GM23338 (cell line): Measurements from ENCODE around the gene TP73. TPM values are rescaled to one million over a fixed set of nuclear protein-coding genes. Genes with fewer than 3 reads are reported as not detected.

Source experiments
- ATAC-seq: fragments of 200-7000 bp; cut with Tn5 transposase; 3 replicates; pipeline ENCODE4 v1.9.1; 2020
- DNase-seq: peaks from one replicate; pipeline ENCODE4 v3.0.0-alpha.2; 2015; ENCODE audit warnings: low spot score
- H2AFZ ChIP-seq: fragments of 200-600 bp; sonication (generic); 2 replicates; pipeline ENCODE4 v1.8.0; 2016; ENCODE audit warnings: antibody characterized with exemption, mild to moderate bottlenecking, moderate library complexity
- H3F3A ChIP-seq: fragments of 200-600 bp; sonication (generic); replicated peaks from 2 replicates; pipeline ENCODE4 v1.8.0; 2017; ENCODE audit warnings: antibody characterized with exemption, mixed run types, low read depth
- H3K27ac ChIP-seq: fragments of 200-600 bp; sonication (generic); 2 replicates; pipeline ENCODE4 v1.6.1; 2016; ENCODE audit warnings: low read depth
- H3K27me3 ChIP-seq: fragments of 200-600 bp; sonication (generic); 2 replicates; pipeline ENCODE4 v1.8.0; 2016; ENCODE audit warnings: mild to moderate bottlenecking, mixed run types, moderate library complexity; ENCODE audit not compliant: insufficient read depth
- H3K36me3 ChIP-seq: fragments of 200-600 bp; sonication (generic); 2 replicates; pipeline ENCODE4 v1.8.0; 2016; ENCODE audit warnings: mild to moderate bottlenecking; ENCODE audit not compliant: insufficient read depth
- H3K4me1 ChIP-seq: fragments of 200-600 bp; sonication (generic); 2 replicates; pipeline ENCODE4 v1.8.0; 2016; ENCODE audit warnings: mild to moderate bottlenecking, moderate library complexity; ENCODE audit not compliant: insufficient read depth
- H3K4me2 ChIP-seq: fragments of 200-600 bp; sonication (generic); 2 replicates; pipeline ENCODE4 v1.7.1; 2017; ENCODE audit warnings: mixed run types
- H3K4me3 ChIP-seq: fragments of 200-600 bp; sonication (generic); 2 replicates; pipeline ENCODE4 v1.6.1; 2016; ENCODE audit warnings: mixed run types
- H3K79me2 ChIP-seq: fragments of 200-600 bp; sonication (generic); replicated peaks from 2 replicates; pipeline ENCODE4 v1.8.0; 2017; ENCODE audit warnings: mild to moderate bottlenecking; ENCODE audit not compliant: insufficient read depth
- H3K9me2 ChIP-seq: fragments of 200-600 bp; sonication (generic); 2 replicates; pipeline ENCODE4 v1.8.0; 2017; ENCODE audit not compliant: insufficient read depth
- H4K20me1 ChIP-seq: fragments of 200-600 bp; sonication (generic); replicated peaks from 2 replicates; pipeline ENCODE4 v1.8.0; 2017; ENCODE audit warnings: mild to moderate bottlenecking; ENCODE audit not compliant: insufficient read depth
- H3K27ac Mint-ChIP-seq: 2 replicates; pipeline ENCODE4 v1.8.0; 2020; ENCODE audit warnings: inconsistent platforms, mild to moderate bottlenecking, moderate library complexity, mixed read lengths
- H3K27me3 Mint-ChIP-seq: 3 replicates; pipeline ENCODE4 v1.8.0; 2022; ENCODE audit warnings: low read depth, mild to moderate bottlenecking, moderate library complexity, mixed read lengths, inconsistent platforms; ENCODE audit not compliant: insufficient read depth, poor library complexity
- H3K36me3 Mint-ChIP-seq: 3 replicates; pipeline ENCODE4 v1.8.0; 2021; ENCODE audit warnings: low read depth, mild to moderate bottlenecking, inconsistent platforms, moderate library complexity, mixed read lengths
- H3K4me1 Mint-ChIP-seq: 3 replicates; pipeline ENCODE4 v1.8.0; 2020; ENCODE audit warnings: mild to moderate bottlenecking, inconsistent platforms, mixed read lengths
- H3K4me3 Mint-ChIP-seq: 3 replicates; pipeline ENCODE4 v1.8.0; 2021; ENCODE audit warnings: moderate library complexity, mild to moderate bottlenecking, inconsistent platforms, mixed read lengths
- H3K9me3 Mint-ChIP-seq: 3 replicates; pipeline ENCODE4 v1.8.0; 2020; ENCODE audit warnings: moderate library complexity, mild to moderate bottlenecking, inconsistent platforms, mixed read lengths
- CREB1 ChIP-seq: fragments of 250-450 bp; sonication (Bioruptor Pico); IDR thresholded peaks from 2 replicates; pipeline ENCODE4 v1.5.0; 2020; ENCODE audit warnings: low read depth, mild to moderate bottlenecking, moderate library complexity
- CTCF ChIP-seq, 2 experiments: fragments of 200-600 bp in 1 of 2; sonication (generic) in 1 of 2; conservative IDR thresholded peaks; 2 replicates each; pipeline versions ENCODE4 v1.5.1 to v1.6.1; 2016 to 2017; ENCODE audit warnings: antibody characterized with exemption in 2 of 2, low read depth in 2 of 2, mild to moderate bottlenecking in 2 of 2, moderate library complexity in 1 of 2
- EZH2 ChIP-seq: fragments of 200-600 bp; sonication (generic); IDR thresholded peaks from one replicate; pipeline ENCODE4 v1.8.0; 2017; ENCODE audit warnings: antibody characterized with exemption, mild to moderate bottlenecking, low read depth; ENCODE audit not compliant: unreplicated experiment
- JUNB ChIP-seq: IDR thresholded peaks from one replicate; pipeline ENCODE4 v1.6.1; 2016; ENCODE audit warnings: antibody characterized with exemption; ENCODE audit not compliant: unreplicated experiment
- POLR2AphosphoS5 ChIP-seq: IDR thresholded peaks from 2 replicates; pipeline ENCODE4 v1.6.1; 2016; ENCODE audit warnings: antibody characterized with exemption, low read depth
- REST ChIP-seq: IDR thresholded peaks from one replicate; pipeline ENCODE4 v1.6.1; 2018; ENCODE audit warnings: antibody characterized with exemption; ENCODE audit not compliant: unreplicated experiment
- STAT1 ChIP-seq: IDR thresholded peaks from one replicate; pipeline ENCODE4 v1.6.1; 2016; ENCODE audit warnings: antibody characterized with exemption; ENCODE audit not compliant: unreplicated experiment
- ZNF462 ChIP-seq: fragments of 250-450 bp; sonication (Bioruptor Pico); IDR thresholded peaks from 2 replicates; pipeline ENCODE4 v1.5.0; 2020; ENCODE audit warnings: mild to moderate bottlenecking, moderate library complexity
- polyA plus RNA-seq: library from polyadenylated mRNA; unstranded; fragments of >200 nt; fragmentation: Nextera tagmentation; extraction: Ambion mirVana; gene quantifications from 2 replicates; pipeline ENCODE4 v1.2.1, GENCODE V29; 2016
- total RNA-seq: library from RNA; depleted of rRNA; stranded (reverse); fragments of >200 nt; shearing (Covaris generic); gene quantifications from 2 replicates; pipeline ENCODE4 v1.2.3, GENCODE V29; 2014

The TP73 gene
- total and polyA plus RNA-seq, 2 experiments from 2014 or later: 1.4 to 3.4 TPM

GRCh38 chr1:3627515-3628253 lies 24.6 kb upstream of the TP73 start (continued):
- TF ChIP-seq ZNF462 (CRISPR knock-in tag): no peak
- TF ChIP-seq POLR2AphosphoS5: no peak
- TF ChIP-seq EZH2: no peak
- TF ChIP-seq CREB1: no peak
- TF ChIP-seq STAT1: no peak
- no peak for TF ChIP-seq CTCF (conservative IDR thresholded peaks at IDR 0.05; ENCODE audit: low read depth in 2 of 2)
- no peak for TF ChIP-seq JUNB

GRCh38 chr1:3628445-3628844 lies 23.9 kb upstream of the TP73 start:
- Histone ChIP-seq H3K4me3 (no peak overlapping the region), H4K20me1 (peaks cover 3% of the 10 kb centered on the region; the same call in 1 of the 2 replicates), H3K4me1 (peaks cover 5% of the 10 kb centered on the region; the same call in 1 of the 2 replicates), H3K27ac (no peak overlapping the region), H3K79me2 (peaks cover 5% of the 10 kb centered on the region; the same call in 1 of the 2 replicates), H3K36me3 (no peaks in the 10 kb centered on the region), H3K27me3 (no peaks in the 10 kb centered on the region), H2AFZ (no peak overlapping the region), H3K4me2 (no peak overlapping the region), H3K9me2 (no peaks in the 10 kb centered on the region), H3F3A (peaks cover 5% of the 10 kb centered on the region; the same call in 1 of the 2 replicates)
- ATAC-seq (no peak), DNase-seq (no peak)
- H3K36me3 Mint-ChIP-seq: peaks cover 39% of the 10 kb centered on the region
- peaks cover 13% of the 10 kb centered on the region for H3K4me1 Mint-ChIP-seq
- TF ChIP-seq REST: no peak
- peak in 1 of 2 experiments; percentile 27; a peak in 2 of 4 replicates for TF ChIP-seq CTCF (conservative IDR thresholded peaks at IDR 0.05; ENCODE audit: low read depth in 2 of 2)
- no peaks in the 10 kb centered on the region; the same call in 2 of the 3 replicates for H3K9me3 Mint-ChIP-seq
- H3K4me3 Mint-ChIP-seq: no peak overlapping the region
- no peak overlapping the region for H3K27ac Mint-ChIP-seq
- H3K27me3 Mint-ChIP-seq: peaks cover 10% of the 10 kb centered on the region
